ENCODE data around the gene ASIC3.

Gene ASIC3

DNA sequence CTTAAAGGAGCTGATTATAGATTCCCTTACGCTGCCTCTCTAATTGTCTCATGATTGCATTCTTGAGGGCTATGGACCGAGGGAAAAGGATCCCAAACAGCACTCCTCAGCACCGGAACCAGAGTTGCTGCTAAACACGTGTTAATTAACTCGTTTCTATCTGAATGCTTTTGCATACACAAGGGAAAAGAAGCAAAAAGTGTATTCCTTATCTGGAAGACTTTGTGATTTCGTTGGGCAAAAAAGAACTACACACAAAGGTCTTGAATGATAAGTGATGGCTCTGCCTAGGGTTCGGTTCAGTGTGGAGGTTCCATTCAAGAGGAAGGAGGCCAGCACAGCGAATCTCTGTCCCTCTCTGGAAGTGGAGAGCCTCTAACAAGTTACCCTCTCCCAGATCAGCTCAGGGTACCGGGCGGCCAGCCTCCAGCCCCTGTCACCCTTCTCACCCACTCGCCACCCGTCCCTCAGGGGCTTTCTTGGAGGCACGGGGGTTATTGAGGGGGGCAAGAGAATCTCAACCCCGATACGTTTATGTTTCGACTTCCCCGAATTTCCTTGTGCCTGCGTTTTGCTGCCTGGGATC is 10.5 kb downstream of the ASIC3 start:
- Histone ChIP-seq H3K27me3 (ENCODE audit: control insufficient read depth in 1 of 2, insufficient read depth in 2 of 2, low read length in 2 of 2) (no peaks in the 10 kb centered on the region), H3K27ac (ENCODE audit: low read length) (peak overlapping the region; percentile 98), H3K9me3 (ENCODE audit: control insufficient read depth in 2 of 2, low read length in 2 of 2) (no peaks in the 10 kb centered on the region), H3K36me3 (ENCODE audit: control insufficient read depth in 2 of 2, insufficient read depth in 2 of 2, low read length in 2 of 2) (no peaks in the 10 kb centered on the region), H3K4me1 (ENCODE audit: control insufficient read depth, insufficient read depth, low read length) (peaks cover 55% of the 10 kb centered on the region), H3K4me3 (ENCODE audit: low read length in 2 of 2) (peak overlapping the region; percentile 68 to 88), H3K9ac (ENCODE audit: low read length in 2 of 2) (peak overlapping the region; percentile 75 to 91)

DNA sequence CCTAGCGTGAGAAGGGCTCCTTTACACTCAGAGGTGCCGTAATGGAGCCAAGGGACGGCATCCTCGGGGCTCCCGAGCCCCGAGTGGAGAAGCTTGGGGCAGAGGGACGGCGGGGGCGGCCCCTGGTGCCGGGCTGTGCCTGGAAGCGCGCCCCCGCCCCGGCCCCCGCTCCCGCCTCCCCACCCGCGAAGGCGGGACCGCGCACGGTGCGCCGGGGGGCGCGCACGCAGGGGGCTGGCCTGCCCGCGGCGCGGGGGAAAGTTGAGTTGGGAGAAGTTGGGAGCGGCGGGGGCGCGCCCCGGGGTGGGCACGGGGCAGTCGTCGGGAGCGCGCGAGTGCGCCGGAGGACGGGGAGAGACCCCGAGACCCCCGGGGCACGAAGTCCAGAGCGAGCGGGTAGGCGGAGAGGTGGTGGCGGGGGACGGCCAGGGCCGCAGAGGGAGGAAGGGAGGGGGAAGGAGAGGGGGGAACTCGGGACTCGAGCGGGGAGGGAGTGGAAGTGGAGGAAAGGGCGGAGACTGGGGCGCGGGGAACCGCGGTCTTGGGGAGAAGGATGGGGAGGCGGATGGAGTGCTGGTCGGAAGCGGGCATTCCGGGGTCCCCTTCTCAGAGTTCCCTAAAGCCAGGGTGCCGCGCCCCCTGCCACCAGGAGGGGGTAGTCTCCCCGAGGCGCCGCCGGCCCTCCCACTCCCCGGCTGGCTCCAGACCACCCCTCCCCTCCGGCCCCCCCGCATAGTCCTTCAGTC is 11.2 kb downstream of the ASIC3 start, which contains the start of gene SLC4A2:
SLC4A2 (plus strand) TSS at position 223 of the 746 bp plus-strand sequence. CDS start 2,399 bp downstream, outside the sequence.
- no peaks in the 10 kb centered on the region for H3K27me3 ChIP-seq (ENCODE audit: control insufficient read depth in 1 of 2, insufficient read depth in 2 of 2, low read length in 2 of 2)
- H3K27ac ChIP-seq (ENCODE audit: low read length), result peak within 1 kb of the TSS; percentile 98
- peak within 1 kb of the TSS; percentile 75 to 91 for H3K9ac ChIP-seq (ENCODE audit: low read length in 2 of 2)
- H3K36me3 ChIP-seq (ENCODE audit: control insufficient read depth in 2 of 2, insufficient read depth in 2 of 2, low read length in 2 of 2), result peaks cover 0 to 1% of the 10 kb centered on the region in 2 donors
- peak within 1 kb of the TSS; percentile 86 to 88 for H3K4me3 ChIP-seq (ENCODE audit: low read length in 2 of 2)
- no peaks in the 10 kb centered on the region for H3K9me3 ChIP-seq (ENCODE audit: control insufficient read depth in 2 of 2, low read length in 2 of 2)
- peaks cover 55% of the 10 kb centered on the region for H3K4me1 ChIP-seq (ENCODE audit: control insufficient read depth, insufficient read depth, low read length)

- Histone ChIP-seq H3K27me3 (ENCODE audit: control insufficient read depth in 1 of 2, insufficient read depth in 2 of 2, low read length in 2 of 2) (no peaks in the 10 kb centered on the region), H3K27ac (ENCODE audit: low read length) (peak overlapping the region; percentile 98), H3K9ac (ENCODE audit: low read length in 2 of 2) (peak overlapping the region; percentile 62 to 75), H3K36me3 (ENCODE audit: control insufficient read depth in 2 of 2, insufficient read depth in 2 of 2, low read length in 2 of 2) (peaks cover 0 to 6% of the 10 kb centered on the region in 2 donors), H3K4me1 (ENCODE audit: control insufficient read depth, insufficient read depth, low read length) (peaks cover 55% of the 10 kb centered on the region), H3K9me3 (ENCODE audit: control insufficient read depth in 2 of 2, low read length in 2 of 2) (no peaks in the 10 kb centered on the region), H3K4me3 (ENCODE audit: low read length in 2 of 2) (peak overlapping the region; percentile 86 to 88)
Measured at GRCh38 chr7:151060113-151060415, 11.7 kb downstream of the ASIC3 start.

GRCh38 chr7:151060416-151061212 is 12.3 kb downstream of the ASIC3 start:
- Histone ChIP-seq H3K9ac (ENCODE audit: low read length in 2 of 2) (peak overlapping the region; percentile 62 to 75), H3K4me3 (ENCODE audit: low read length in 2 of 2) (peak overlapping the region; percentile 86 to 88), H3K27me3 (ENCODE audit: control insufficient read depth in 1 of 2, insufficient read depth in 2 of 2, low read length in 2 of 2) (no peaks in the 10 kb centered on the region), H3K4me1 (ENCODE audit: control insufficient read depth, insufficient read depth, low read length) (peaks cover 55% of the 10 kb centered on the region), H3K36me3 (ENCODE audit: control insufficient read depth in 2 of 2, insufficient read depth in 2 of 2, low read length in 2 of 2) (peaks cover 4 to 10% of the 10 kb centered on the region in 2 donors), H3K9me3 (ENCODE audit: control insufficient read depth in 2 of 2, low read length in 2 of 2) (no peaks in the 10 kb centered on the region), H3K27ac (ENCODE audit: low read length) (peak overlapping the region; percentile 98)

GRCh38 chr7:151061213-151062110 is 13.1 kb downstream of the ASIC3 start:
- Histone ChIP-seq H3K4me3 (ENCODE audit: low read length in 2 of 2) (peak overlapping the region; percentile 86 to 88), H3K9ac (ENCODE audit: low read length in 2 of 2) (peak overlapping the region in 1 of 2 donors; percentile 75), H3K27me3 (ENCODE audit: control insufficient read depth in 1 of 2, insufficient read depth in 2 of 2, low read length in 2 of 2) (no peaks in the 10 kb centered on the region), H3K4me1 (ENCODE audit: control insufficient read depth, insufficient read depth, low read length) (peaks cover 55% of the 10 kb centered on the region), H3K36me3 (ENCODE audit: control insufficient read depth in 2 of 2, insufficient read depth in 2 of 2, low read length in 2 of 2) (peaks cover 9 to 10% of the 10 kb centered on the region in 2 donors), H3K27ac (ENCODE audit: low read length) (peak overlapping the region; percentile 98), H3K9me3 (ENCODE audit: control insufficient read depth in 2 of 2, low read length in 2 of 2) (no peaks in the 10 kb centered on the region)

- Histone ChIP-seq H3K27me3 (ENCODE audit: control insufficient read depth in 1 of 2, insufficient read depth in 2 of 2, low read length in 2 of 2) (no peaks in the 10 kb centered on the region), H3K4me3 (ENCODE audit: low read length in 2 of 2) (peak overlapping the region; percentile 40 to 88), H3K4me1 (ENCODE audit: control insufficient read depth, insufficient read depth, low read length) (peaks cover 49% of the 10 kb centered on the region), H3K27ac (ENCODE audit: low read length) (peak overlapping the region; percentile 98), H3K36me3 (ENCODE audit: control insufficient read depth in 2 of 2, insufficient read depth in 2 of 2, low read length in 2 of 2) (peaks cover 13 to 15% of the 10 kb centered on the region in 2 donors), H3K9me3 (ENCODE audit: control insufficient read depth in 2 of 2, low read length in 2 of 2) (no peaks in the 10 kb centered on the region), H3K9ac (ENCODE audit: low read length in 2 of 2) (peak overlapping the region in 1 of 2 donors; percentile 75)
Measured at GRCh38 chr7:151062111-151062398, 13.7 kb downstream of the ASIC3 start.

DNA sequence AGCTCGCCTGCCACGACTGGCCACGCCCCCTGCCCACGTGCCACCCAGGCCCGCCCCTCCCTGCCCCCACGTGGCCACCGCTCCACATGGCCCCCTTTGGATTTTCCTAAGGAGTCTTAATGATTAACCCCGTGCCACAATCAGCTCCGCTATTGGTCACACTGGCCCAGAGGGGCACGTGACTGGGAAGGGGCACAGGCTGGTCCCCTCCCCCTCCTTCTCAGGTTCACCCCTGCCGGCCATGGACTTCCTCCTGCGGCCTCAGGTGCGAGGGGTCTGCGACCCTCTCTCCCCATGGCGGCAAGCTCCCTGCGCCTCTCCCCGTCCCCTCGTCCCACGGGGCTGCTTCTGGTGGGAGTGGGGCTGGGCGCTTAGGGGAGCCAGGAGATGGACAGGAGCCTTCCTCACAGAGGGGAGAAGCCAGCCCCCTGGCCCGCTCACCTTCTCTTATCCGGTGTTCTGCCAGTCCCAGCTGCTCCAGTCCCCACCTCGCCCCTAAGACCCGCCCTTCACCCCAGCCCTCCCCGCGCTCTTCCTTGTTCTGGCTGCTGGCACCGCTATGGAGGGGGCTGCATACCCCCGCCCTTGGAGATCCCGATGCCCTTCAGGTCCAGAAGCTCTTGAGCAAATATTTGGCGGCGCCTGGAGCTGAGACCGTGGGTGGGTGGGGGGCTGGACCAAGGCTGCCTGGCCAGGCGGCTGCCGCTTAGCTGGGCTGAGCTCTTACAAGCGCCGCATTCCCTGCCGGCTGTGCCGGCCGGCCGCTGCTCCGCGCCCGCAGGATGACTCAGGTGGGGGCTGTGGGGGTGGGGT is 14.3 kb downstream of the ASIC3 start:
- H3K9ac ChIP-seq (ENCODE audit: low read length in 2 of 2), result peak overlapping the region in 1 of 2 donors; percentile 42
- H3K27ac ChIP-seq (ENCODE audit: low read length), result peak overlapping the region; percentile 55
- peaks cover 44% of the 10 kb centered on the region for H3K4me1 ChIP-seq (ENCODE audit: control insufficient read depth, insufficient read depth, low read length)
- H3K36me3 ChIP-seq (ENCODE audit: control insufficient read depth in 2 of 2, insufficient read depth in 2 of 2, low read length in 2 of 2), result peaks cover 17 to 19% of the 10 kb centered on the region in 2 donors
- H3K27me3 ChIP-seq (ENCODE audit: control insufficient read depth in 1 of 2, insufficient read depth in 2 of 2, low read length in 2 of 2), result no peaks in the 10 kb centered on the region
- no peaks in the 10 kb centered on the region for H3K9me3 ChIP-seq (ENCODE audit: control insufficient read depth in 2 of 2, low read length in 2 of 2)
- peak overlapping the region; percentile 40 to 44 for H3K4me3 ChIP-seq (ENCODE audit: low read length in 2 of 2)

GRCh38 chr7:151063212-151063561 is 14.9 kb downstream of the ASIC3 start:
- Histone ChIP-seq H3K27me3 (ENCODE audit: control insufficient read depth in 1 of 2, insufficient read depth in 2 of 2, low read length in 2 of 2) (no peaks in the 10 kb centered on the region), H3K27ac (ENCODE audit: low read length) (peak overlapping the region; percentile 55), H3K4me3 (ENCODE audit: low read length in 2 of 2) (peak overlapping the region in 1 of 2 donors; percentile 40), H3K36me3 (ENCODE audit: control insufficient read depth in 2 of 2, insufficient read depth in 2 of 2, low read length in 2 of 2) (peaks cover 22 to 24% of the 10 kb centered on the region in 2 donors), H3K4me1 (ENCODE audit: control insufficient read depth, insufficient read depth, low read length) (peaks cover 42% of the 10 kb centered on the region), H3K9me3 (ENCODE audit: control insufficient read depth in 2 of 2, low read length in 2 of 2) (no peaks in the 10 kb centered on the region), H3K9ac (ENCODE audit: low read length in 2 of 2) (no peak overlapping the region)

DNA sequence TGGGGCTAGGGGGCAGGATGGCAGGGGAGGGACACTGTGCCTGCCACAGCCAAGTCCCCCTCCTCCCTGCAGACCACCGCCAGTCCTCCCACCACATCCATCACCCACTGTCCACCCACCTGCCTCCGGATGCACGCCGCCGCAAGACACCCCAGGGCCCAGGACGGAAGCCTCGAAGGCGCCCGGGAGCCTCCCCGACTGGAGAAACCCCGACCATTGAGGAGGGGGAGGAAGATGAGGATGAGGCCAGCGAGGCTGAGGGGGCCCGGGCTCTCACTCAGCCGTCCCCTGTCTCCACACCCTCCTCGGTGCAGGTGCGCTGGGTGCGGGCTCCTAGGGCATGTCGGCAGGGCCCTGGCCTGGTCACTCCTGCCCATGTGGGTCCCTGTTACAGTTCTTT is 16.1 kb downstream of the ASIC3 start:
- Histone ChIP-seq H3K4me1 (ENCODE audit: control insufficient read depth, insufficient read depth, low read length) (peaks cover 31% of the 10 kb centered on the region), H3K27me3 (ENCODE audit: control insufficient read depth in 1 of 2, insufficient read depth in 2 of 2, low read length in 2 of 2) (no peaks in the 10 kb centered on the region), H3K9ac (ENCODE audit: low read length in 2 of 2) (no peak overlapping the region), H3K9me3 (ENCODE audit: control insufficient read depth in 2 of 2, low read length in 2 of 2) (no peaks in the 10 kb centered on the region), H3K27ac (ENCODE audit: low read length) (no peak overlapping the region), H3K4me3 (ENCODE audit: low read length in 2 of 2) (no peak overlapping the region), H3K36me3 (ENCODE audit: control insufficient read depth in 2 of 2, insufficient read depth in 2 of 2, low read length in 2 of 2) (peaks cover 28 to 29% of the 10 kb centered on the region in 2 donors)
